ENCODE results near the gene OR10H3.
"Not testable (repeated sequence)": the region's sequence is repeated elsewhere in the genome, so short reads cannot be mapped to it uniquely, and the experiment has no call there.

Gene OR10H3

DNA sequence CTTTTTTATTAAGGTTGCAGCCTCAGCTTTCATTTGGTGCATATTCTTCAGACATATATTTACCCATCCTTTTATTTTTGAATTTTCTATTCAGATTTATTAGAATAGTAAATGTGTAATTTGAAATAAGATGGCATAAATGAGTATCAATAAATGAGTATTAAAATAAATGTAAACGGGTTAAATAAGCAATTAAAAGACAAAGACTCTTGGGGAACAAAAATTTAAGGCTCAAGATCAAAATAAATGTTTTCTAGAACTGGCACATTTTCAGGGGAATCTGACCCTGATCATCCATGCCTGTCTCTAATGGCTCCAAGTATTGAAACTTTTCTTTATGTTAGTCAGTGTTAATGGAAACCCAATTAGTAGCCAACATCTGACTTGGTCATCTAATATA is 3.0 kb downstream of the OR10H3 start:
- no peak overlapping the region for H3K4me3 ChIP-seq (ENCODE audit: control insufficient read depth, low read depth, low read length)
- TF ChIP-seq, protein P1, sequence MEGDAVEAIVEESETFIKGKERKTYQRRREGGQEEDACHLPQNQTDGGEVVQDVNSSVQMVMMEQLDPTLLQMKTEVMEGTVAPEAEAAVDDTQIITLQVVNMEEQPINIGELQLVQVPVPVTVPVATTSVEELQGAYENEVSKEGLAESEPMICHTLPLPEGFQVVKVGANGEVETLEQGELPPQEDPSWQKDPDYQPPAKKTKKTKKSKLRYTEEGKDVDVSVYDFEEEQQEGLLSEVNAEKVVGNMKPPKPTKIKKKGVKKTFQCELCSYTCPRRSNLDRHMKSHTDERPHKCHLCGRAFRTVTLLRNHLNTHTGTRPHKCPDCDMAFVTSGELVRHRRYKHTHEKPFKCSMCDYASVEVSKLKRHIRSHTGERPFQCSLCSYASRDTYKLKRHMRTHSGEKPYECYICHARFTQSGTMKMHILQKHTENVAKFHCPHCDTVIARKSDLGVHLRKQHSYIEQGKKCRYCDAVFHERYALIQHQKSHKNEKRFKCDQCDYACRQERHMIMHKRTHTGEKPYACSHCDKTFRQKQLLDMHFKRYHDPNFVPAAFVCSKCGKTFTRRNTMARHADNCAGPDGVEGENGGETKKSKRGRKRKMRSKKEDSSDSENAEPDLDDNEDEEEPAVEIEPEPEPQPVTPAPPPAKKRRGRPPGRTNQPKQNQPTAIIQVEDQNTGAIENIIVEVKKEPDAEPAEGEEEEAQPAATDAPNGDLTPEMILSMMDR (IDR thresholded peaks at IDR 0.05; ENCODE audit: control insufficient read depth, insufficient read depth, low read depth, low read length, missing control alignments): no peak

GRCh38 chr19:15748239-15748638 is 10.5 kb downstream of the OR10H3 start:
- no peak for DNase-seq (ENCODE audit: low read depth)
- TF ChIP-seq, protein P1 (IDR thresholded peaks at IDR 0.05; ENCODE audit: control insufficient read depth, insufficient read depth, low read depth, low read length, missing control alignments): no peak
- H3K4me3 ChIP-seq (ENCODE audit: control insufficient read depth, low read depth, low read length): no peak overlapping the region

More for the DNA sequence above, 3.0 kb downstream of the OR10H3 start:
- DNase-seq (ENCODE audit: low read depth): no peak

GRCh38 chr19:15758379-15758778 is 20.6 kb downstream of the OR10H3 start:
- no peak overlapping the region for H3K4me3 ChIP-seq (ENCODE audit: control insufficient read depth, low read depth, low read length)
- DNase-seq (ENCODE audit: low read depth): no peak
- TF ChIP-seq, protein P1 (IDR thresholded peaks at IDR 0.05; ENCODE audit: control insufficient read depth, insufficient read depth, low read depth, low read length, missing control alignments): no peak

GRCh38 chr19:15759962-15760565 is 22.3 kb downstream of the OR10H3 start:
- TF ChIP-seq, protein P1 (IDR thresholded peaks at IDR 0.05; ENCODE audit: control insufficient read depth, insufficient read depth, low read depth, low read length, missing control alignments): no peak
- no peak overlapping the region for H3K4me3 ChIP-seq (ENCODE audit: control insufficient read depth, low read depth, low read length)
- no peak for DNase-seq (ENCODE audit: low read depth)

- DNase-seq (ENCODE audit: low read depth): no peak
- H3K4me3 ChIP-seq (ENCODE audit: control insufficient read depth, low read depth, low read length): no peak overlapping the region
- TF ChIP-seq, protein P1 (IDR thresholded peaks at IDR 0.05; ENCODE audit: control insufficient read depth, insufficient read depth, low read depth, low read length, missing control alignments): no peak
Observed at GRCh38 chr19:15769586-15769985, 31.8 kb downstream of the OR10H3 start.

DNA sequence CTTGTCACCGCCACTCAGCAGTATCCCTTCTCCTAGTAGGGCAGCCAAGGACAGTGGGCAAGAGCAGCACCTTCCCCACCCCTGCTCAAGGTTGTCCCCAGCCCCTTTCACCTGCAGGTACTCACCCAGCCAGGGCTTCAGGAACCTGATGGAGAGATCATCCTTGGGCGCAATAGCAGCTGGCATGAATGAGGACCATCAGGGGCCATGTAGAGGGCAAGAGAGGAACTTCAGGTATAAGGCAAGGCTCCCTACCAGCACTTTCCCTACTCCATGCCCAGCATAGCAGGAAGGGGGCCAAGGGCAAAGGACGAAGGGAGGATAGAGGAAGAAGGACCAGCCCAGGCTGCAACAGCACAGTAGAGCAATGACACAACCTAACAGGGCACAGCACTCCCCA is 36.4 kb downstream of the OR10H3 start:
- not testable (repeated sequence) for DNase-seq (ENCODE audit: low read depth); H3K4me3 ChIP-seq (ENCODE audit: control insufficient read depth, low read depth, low read length)

- TF ChIP-seq, protein P1 (IDR thresholded peaks at IDR 0.05; ENCODE audit: control insufficient read depth, insufficient read depth, low read depth, low read length, missing control alignments): no peak
- no peak overlapping the region for H3K4me3 ChIP-seq (ENCODE audit: control insufficient read depth, low read depth, low read length)
- no peak for DNase-seq (ENCODE audit: low read depth)
Observed at GRCh38 chr19:15775249-15775648, 37.5 kb downstream of the OR10H3 start.

Data from AG09309 (cell line).